ENCODE results near the gene LINGO3.

- TF ChIP-seq POLR2A (IDR thresholded peaks at IDR 0.05; ENCODE audit: low read depth, low read length) (no peak), TAF1 (IDR thresholded peaks at IDR 0.05; ENCODE audit: low read depth, low read length) (no peak), SPI1 (IDR thresholded peaks at IDR 0.05; ENCODE audit: low read depth, low read length) (no peak), POLR2AphosphoS5 (IDR thresholded peaks at IDR 0.05; ENCODE audit: low read depth, low read length) (no peak), POU2F2 (IDR thresholded peaks at IDR 0.05; ENCODE audit: low read depth, low read length) (no peak), PAX5 (IDR thresholded peaks at IDR 0.05; ENCODE audit: insufficient read depth, low read length, severe bottlenecking) (no peak)
Measured at GRCh38 chr19:2318923-2319322, 11.0 kb upstream of the LINGO3 start.

All from GM12891 (cell line).